Retina (tissue), 1 donor: ENCODE results near the gene OTOP2.
A peak's percentile ranks its signal among the peaks of the same experiment; 100 is the strongest.
"Not testable (repeated sequence)": the region's sequence is repeated elsewhere in the genome, so short reads cannot be mapped to it uniquely, and the experiment has no call there.

Experiments
- DNase-seq: peaks from one replicate; pipeline ENCODE4 v3.0.0-alpha.2; 2016

OTOP2 gene

DNA sequence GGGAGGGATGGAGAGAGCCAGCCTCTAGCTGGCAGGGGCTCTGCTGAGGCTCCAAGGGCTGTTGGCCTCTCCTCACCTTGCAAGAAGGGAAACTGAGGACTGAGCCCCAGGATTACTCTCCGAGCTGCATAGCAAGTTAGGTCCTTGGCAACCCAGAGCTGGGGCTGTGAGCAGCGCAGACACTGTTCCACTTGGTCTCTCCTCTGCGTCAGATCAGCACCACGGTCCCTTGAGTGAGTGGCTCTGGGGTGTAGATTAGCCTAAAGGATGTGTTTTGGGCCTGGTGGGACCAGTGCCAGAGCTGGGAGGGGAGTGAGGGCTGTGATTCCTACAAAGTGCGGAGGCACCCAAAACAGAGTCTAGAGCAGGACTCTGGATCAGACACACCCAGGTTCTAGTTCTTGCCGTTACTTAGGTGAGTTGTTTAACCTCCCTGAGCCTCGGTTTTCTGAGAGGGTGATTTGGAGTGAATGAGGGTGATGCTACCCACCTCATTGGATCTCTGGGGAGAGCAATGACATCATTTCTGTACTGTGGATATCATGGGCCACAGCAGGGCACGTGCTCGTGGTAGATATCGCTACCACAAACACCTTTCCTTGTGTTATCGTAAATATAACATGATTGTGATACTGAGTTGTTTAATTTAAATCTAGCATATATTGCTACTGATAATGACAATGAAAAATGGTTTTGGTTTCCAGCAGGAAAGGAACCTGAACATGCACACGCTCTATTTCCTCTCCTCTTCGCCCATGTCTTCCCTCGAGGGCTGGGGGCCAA lies 22.5 kb upstream of the OTOP2 start:
- DNase-seq = no peak

- DNase-seq = no peak
These were observed 21.0 kb upstream of the OTOP2 start for GRCh38 chr17:74903034-74903433.

- DNase-seq = no peak
These were observed 20.4 kb upstream of the OTOP2 start for GRCh38 chr17:74903671-74904070.

GRCh38 chr17:74904687-74905409 lies 19.2 kb upstream of the OTOP2 start:
- no peak for DNase-seq

DNA sequence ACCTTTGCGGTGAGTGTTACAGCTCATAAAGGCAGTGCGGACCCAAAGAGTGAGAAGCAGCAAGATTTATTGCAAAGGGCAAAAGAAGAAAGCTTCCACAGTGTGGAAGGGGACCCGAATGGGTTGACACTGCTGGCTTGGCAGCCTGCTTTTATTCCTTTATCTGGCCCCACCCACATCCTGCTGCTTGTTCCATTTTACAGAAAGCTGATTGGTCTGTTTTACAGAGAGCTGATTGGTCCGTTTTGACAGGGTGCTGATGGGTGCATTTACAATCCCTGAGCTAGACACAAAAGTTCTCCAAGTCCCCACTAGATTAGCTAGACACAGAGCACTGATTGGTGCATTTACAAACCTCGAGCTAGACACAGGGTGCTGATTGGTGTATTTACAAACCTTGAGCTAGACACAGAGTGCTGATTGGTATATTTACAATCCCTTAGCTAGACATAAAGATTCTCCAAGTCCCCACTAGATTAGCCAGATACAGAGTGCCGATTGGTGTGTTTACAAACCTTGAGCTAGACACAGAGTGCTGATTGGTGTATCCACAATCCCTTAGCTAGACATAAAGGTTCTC lies 17.8 kb upstream of the OTOP2 start:
- not testable (repeated sequence) for DNase-seq

GRCh38 chr17:74907012-74907411 lies 17.1 kb upstream of the OTOP2 start:
- DNase-seq = no peak

- not testable (repeated sequence) for DNase-seq
These were observed 15.0 kb upstream of the OTOP2 start for GRCh38 chr17:74909097-74909496.

GRCh38 chr17:74911423-74911822 lies 12.7 kb upstream of the OTOP2 start:
- DNase-seq = not testable (repeated sequence)

DNA sequence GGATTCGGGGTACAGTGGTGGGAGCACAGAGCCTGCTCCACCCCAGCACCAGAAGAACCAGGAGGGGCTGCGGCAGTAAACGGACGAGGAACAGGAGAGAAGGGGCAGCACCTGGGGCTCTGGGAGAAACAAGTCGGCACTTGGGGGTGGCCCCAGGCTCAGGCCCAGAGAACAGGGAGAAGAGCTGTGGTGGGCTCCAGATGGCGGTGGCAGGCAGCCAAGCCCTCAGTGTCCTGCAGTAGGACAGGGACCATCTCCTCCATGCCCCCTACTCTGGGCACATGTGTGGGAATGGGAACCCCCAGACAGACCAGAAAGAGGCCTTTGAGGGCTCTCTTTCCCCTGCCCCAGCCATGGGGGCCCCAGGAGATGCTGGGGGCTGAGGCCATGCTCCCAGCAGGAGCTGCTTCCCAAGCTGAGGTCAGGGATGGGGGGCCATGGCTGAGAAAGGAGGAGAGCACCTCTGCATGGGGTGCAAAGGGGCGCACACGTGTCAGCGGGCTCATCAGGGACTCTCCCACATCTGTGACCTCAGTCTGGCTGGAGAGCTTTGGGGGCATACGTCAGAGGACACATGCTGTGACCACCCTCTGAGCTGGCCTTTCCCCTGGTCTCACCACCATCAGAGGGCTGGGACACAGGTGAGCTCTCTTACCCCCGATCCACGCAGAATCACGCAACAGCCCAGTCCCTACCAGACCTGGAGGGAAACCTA lies 7.8 kb upstream of the OTOP2 start:
- no peak for DNase-seq

DNA sequence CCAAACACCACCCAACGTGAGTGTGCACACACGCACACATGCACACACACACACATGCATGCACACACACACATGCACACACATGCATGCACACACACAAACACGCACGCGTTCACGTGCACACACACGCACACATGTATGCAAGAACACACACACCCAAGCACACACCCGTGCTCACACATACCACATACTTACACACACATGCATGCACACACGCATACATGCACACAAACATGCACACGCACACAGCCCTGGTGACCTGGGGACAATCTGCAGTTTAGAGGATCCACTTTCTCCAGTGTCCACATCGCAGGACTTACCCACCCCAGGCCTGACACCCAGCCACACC lies 7.2 kb upstream of the OTOP2 start:
- no peak for DNase-seq

DNA sequence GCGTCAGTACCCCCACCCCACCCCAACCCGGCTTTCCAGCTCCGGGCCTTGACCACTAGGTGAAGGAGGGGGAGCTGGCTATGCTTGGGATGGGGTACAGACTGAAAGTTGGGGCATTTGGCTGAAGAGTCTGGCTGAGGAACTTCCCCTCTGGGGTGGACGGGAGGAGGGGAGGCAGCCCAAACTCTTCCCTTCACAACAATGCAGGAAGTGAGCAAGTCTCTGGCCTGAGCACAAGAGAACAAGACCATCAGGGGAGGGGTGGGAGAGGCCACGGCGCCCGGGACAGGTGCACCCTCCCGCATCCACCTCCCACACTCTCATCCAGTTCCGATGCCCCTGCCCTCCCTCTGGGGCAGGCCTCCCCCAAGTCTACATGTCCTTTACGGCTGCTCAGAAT lies 6.6 kb upstream of the OTOP2 start:
- no peak for DNase-seq

GRCh38 chr17:74918906-74919305 lies 5.2 kb upstream of the OTOP2 start:
- no peak for DNase-seq

DNA sequence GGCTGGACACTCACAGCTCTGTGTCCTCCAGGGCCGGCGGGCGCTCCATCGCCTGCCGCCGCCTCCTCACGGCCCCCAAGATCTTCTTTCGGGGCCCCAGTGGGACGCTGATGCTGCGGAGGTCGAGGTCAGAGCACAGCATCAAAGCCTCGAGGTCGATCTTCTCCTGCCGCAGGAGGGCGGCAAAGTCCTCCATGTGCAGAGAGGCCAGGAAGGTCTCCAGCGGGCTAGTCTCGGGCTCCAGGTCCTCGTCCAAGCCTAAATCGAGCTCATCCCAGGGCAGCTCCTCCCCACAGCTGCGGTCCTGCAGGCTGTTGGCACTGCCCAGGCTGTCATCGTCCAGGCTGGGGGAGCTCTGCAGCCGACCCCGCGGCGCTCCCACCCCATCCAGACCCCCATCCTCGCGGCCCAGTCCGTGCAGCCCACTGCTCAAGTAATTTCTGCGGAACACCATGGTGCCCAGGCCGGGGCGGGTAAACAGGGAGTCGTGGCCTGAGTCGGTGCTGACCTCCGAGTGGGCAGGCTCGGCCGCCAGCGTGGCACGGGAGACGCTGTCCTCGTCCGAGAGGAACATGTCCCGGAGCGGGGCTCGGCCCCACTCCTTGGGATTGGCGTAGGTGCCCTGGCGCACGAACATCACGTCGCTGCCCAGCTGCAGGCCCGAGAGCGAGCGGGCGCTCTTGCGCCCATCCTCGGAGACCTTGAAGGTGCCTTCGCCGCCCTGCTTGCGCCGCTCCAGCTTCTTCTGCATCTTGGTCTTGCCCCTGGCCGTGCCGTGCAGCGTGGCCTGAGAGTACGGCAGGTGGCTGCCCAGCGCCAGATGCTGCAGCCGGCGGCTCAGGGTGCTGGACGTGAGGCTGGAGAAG lies 4.4 kb upstream of the OTOP2 start:
- DNase-seq = peak; percentile 49

- no peak for DNase-seq
These were observed 3.8 kb upstream of the OTOP2 start for GRCh38 chr17:74920306-74920620.

GRCh38 chr17:74920642-74921025 lies 3.4 kb upstream of the OTOP2 start:
- DNase-seq = no peak

GRCh38 chr17:74921026-74921681 lies 2.9 kb upstream of the OTOP2 start:
- DNase-seq = peak; percentile 59

DNA sequence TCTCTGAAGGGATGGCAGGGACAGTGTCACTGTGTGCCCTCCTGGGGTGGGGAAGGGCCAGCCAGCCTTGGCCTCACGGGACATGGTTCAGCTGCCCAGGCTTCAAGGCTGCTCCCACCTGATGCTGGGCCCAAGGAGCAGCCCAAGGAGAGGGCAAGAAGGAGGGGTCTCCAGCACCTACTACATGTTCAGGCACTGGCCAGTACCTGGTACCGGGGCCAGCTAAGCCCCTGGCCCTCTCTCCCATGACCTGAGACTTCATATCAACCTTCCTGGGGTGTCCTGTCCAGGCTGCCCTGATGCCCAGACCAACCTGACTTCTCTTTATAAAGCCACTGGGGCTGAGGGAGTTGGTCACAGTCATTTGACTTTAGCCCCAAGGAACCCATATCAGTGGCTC lies 2.3 kb upstream of the OTOP2 start:
- DNase-seq = no peak

DNA sequence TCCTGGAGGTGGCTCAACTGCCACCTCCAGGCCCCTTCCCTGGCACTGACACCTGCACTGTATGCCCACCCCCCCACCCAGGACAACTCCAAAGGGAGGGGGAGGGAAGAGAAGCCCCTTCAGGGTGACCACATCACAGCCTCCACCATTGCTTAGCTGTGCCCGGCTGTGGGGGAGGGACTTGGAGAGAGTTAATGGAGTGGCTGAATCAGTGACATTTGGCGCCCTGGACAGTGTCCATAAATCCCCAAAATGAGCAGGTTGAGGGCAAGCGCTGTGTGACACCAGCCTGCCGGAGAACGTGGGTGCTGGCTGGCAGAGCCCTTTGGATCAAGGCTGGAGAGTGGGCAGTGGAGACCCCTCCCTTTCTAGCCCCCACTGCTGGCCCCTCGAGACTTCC lies 1.9 kb upstream of the OTOP2 start:
- no peak for DNase-seq

DNA sequence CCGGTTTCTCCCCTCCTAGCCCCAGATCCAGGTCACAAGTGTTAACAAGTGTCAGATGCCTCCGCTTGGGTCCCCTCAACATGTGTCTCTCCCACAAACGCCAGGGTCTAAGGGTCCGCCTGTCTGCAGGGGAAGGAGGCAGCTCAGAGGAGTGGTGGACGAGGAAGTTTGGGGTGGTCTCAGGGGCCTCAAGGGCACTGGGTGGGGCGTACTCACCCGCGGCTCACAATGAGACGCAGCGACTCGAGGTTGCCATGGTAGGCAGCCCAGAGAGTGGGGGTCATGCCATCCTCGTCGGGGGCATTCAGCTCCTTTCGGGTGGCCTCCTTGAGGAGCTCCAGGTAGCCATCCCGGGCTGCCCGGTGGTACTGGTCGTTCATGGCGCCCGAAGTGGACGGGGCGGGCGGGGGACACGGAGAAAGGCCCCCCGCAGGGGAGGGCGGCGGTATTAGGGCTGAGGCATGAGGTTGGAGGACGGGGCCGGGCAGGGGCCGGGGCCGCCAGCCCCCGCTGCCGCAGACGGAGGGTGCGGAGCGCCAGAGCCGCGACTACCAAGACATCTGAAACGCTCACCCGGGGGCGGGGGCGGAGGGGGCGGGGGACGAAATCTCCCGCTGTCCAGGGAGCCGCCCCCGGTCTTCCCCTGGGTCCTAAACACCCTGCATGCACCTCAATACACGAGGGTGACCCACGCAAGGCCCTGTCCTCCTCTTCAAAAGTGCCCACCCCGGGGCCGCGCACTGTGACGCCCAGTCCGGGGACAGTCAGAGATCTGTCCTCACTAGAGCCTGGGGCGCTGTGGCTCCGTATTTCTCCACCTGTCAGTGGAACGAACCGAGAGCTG lies 1.2 kb upstream of the OTOP2 start, which contains the start of gene USH1G:
Gene USH1G, minus strand, starts transcription at position 562 of the 844 bp plus-strand sequence. Its CDS starts 182 bp downstream, at position 380.
- peak; percentile 34 for DNase-seq

DNA sequence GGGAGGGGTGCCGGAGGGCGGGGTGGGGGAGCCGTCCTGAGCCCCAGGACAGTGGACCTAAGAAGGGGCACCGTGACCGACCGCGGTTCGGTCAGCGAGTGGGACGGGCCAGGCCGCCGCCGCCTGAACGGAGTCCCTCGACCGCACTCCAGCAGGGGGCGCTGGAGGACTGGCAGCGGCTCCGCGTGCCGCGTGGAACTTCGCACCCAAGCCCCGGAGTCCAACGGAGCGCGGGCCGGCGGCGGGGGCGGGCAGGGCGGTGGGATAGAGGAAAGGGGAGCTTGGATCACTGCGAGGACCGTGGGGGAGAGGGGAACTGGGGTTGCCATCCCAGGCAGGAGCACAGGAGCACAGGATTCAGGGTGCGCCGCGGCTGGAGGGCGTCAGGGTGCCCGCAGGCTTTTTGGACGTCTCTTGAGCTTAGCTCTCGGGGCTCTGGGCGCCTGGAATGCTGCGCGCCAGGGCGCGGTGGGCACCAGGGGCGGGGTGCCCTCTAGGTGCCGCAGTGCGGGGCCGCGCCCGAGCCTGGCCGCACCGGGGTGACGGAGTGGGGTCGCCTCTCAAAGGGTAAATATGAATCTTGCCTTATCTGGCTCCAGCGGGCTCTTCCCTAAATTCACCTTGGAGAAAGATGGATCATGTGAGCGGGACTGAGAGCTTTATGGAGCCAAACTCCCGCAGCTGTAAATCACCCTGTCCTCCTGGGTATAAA lies 379 bp upstream of the OTOP2 start:
- peak; percentile 71 for DNase-seq
